ENCODE measurements around the gene RPP30.
"Not testable (repeated sequence)": the region's sequence is repeated elsewhere in the genome, so short reads cannot be mapped to it uniquely, and the experiment has no call there.

RPP30 gene

DNA sequence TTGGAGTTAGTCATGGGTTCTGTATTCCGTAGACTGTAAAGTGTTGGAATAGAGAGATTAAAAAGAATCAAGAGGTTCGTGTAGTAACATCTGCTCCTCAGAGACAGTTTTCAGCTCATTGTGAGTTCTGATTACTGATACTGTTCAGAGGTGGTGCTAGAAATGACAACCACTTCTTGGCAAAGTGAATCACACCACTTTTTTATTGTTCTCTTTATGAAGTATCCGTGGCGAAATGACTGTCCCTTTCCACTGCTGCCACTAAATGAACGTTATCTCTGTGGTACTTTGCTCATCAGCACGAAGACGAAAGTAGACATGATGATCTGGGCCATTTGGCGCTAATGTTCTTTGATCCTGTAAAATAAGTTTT is 860 bp downstream of the RPP30 start:
- no peak for DNase-seq

DNA sequence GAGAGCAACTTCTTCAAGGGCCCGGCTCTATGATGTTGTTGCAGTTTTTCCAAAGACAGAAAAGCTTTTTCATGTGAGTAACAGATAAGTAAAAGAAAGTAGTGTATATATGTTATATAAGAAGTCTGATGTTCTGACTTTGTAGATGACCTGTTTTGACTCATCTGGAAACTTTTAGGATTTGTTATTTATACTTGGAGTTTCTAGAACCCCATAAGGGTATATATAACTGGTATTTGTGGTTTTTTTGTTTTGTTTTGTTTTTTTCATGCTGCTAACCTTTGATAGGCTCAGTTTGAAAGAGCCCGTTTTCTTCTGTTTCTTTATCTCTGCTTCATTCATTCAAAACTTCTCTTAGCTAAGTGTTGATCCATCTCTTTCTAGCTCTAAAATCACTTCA is 7.3 kb downstream of the RPP30 start:
- no peak for DNase-seq

GRCh38 chr10:90880059-90880719 is 8.4 kb downstream of the RPP30 start:
- peak in 3 of 4 experiments; percentile 3 to 62 (median 55) for DNase-seq

DNA sequence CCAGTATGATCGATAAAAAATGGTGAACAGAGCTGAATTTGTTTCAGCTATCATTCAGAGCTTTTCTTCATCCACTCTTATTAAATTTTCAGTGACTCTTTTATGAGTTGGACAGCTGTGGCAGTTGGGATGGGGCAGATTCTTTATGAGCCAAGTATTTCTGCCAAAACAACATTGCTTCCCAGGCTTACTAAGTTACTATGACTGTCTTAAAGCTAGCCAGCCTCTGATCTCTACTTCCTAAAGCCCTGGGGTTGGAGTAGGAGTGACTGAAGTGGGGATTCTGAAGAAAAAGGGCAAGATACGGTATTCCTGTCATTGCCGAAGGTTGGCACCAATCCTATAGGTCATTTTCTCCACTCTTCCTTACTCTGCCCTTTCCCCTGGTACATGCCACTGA is 12.7 kb downstream of the RPP30 start:
- DNase-seq: no peak

- no peak for DNase-seq
Observed at GRCh38 chr10:90885176-90885575, 13.4 kb downstream of the RPP30 start.

- DNase-seq: no peak
Observed at GRCh38 chr10:90887555-90887954, 15.8 kb downstream of the RPP30 start.

GRCh38 chr10:90888387-90888786 is 16.6 kb downstream of the RPP30 start:
- DNase-seq: no peak

DNA sequence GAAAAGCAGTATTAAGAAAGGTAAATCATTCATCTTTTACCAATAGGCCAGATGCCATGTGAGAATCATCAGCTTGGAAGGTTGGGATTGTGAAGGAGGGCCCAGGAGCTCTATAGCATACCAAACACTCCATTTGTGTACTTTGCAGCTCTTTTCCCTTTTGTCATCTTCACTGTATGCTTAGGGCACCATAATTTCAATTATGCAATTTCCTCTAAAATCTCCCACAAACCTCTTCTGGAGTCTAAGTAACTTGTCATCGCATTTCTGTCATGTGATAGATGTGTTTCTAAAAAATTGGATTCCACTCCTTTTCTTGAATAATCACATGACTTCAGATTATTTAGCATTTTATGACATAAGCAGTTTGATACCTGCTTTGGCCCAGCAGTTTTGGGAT is 17.9 kb downstream of the RPP30 start:
- DNase-seq: peak in 2 of 4 experiments; percentile 25 to 39

- no peak for DNase-seq
Observed at GRCh38 chr10:90890347-90890746, 18.6 kb downstream of the RPP30 start.

- no peak for DNase-seq
Observed at GRCh38 chr10:90893190-90893589, 21.4 kb downstream of the RPP30 start.

- not testable (repeated sequence) for DNase-seq
Observed at GRCh38 chr10:90896916-90897315, 25.1 kb downstream of the RPP30 start.

GRCh38 chr10:90905925-90906324 is 34.2 kb downstream of the RPP30 start:
- DNase-seq: no peak

DNA sequence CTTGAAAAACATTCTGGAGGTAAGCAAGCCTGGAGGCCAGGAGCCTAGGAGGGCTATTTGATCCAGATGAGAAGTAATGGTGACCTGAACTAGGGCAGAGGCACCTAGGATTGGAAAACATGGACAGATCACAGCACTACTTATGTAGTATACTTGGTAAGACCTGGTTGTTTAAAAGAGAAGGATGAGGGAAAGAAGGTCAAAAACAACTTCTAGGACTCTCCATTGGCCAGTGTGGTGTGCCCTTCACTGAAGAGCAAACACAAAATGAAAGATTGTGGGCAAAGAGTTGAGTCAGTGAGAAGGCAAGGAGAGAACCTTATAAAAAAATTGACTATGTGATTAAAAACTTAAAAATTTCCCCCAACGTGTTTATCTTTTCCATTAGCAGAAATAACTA is 34.8 kb downstream of the RPP30 start:
- DNase-seq: no peak

GRCh38 chr10:90911133-90912051 is 39.6 kb downstream of the RPP30 start:
- peak; percentile 74 to 85 (median 81) for DNase-seq

DNA sequence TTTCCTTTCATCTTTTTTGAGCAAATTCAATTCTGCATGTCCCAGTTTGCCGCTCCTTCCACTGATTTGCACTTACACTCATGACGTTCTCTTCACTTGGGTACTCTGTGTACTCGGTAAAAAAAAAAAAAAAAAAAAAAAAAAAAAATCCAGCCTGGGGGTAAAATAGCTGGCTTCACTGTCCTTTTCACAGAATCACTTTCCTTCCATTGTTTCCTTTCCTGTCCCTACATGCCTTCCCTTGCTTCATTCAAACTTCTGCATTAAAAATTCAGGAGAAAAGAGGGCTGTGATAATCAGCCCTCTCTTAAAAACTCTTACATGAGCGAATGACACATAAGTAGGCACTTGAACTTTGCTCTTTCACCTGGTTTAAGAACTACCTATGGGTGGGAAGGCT is 40.4 kb downstream of the RPP30 start:
- no peak for DNase-seq

DNA sequence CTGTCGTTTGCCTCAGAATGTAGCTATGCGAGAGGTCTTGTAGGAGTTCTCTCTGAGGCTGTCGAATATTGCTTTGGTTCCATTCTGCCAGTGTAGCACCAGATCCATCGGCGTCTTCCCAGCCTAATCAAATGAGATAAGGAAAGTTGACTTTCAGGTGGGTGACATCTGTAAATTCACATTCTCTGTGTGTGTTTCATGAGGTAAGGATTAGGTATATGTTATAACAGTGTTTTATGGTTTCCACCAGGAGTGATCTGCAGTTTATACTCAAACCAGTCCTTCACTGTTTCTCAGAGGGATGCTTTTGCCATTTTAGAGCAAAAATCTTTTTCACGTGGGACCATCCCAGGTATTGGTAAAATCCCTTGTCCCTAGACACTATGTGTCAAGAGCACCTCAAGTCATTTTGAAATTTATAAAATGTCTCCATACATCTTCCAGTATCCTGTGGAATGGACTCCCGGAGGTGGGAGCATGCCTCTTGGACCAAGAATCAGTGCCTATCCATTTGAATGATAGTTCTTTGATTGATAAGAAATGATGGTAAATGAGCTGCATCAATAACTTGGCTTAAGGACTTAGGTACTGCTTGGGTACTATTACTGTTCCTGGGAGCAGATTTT is 41.2 kb downstream of the RPP30 start:
- no peak for DNase-seq

DNA sequence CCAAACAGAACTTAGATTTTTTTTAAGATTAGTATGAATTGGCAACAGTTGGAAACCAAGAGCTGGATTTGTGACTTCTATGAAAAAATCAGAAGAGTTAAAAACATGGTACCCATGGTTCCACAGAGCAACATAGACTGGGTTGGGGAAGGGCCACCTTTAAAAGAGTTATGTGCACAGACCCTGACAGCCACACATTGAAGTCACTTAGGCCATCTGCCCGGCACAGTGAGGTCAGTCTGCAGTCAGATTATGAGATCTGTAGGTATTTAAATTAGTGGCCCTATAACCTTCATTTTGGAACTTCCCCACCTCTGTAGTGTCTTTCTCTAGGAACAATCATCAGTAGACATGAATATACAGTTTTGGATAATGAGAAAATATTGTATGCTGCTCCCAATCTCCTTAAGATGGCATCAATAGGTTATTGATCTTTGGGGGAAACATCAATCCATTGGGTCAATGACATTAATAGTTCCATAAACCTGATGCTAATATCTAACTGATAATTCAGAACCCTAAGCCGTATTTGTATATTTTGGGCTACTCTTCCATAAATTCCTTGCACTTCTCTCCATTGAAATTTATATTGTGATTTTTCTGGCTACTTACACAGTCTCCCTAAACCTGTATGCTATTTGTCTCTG is 42.1 kb downstream of the RPP30 start:
- no peak for DNase-seq

- DNase-seq: no peak
Observed at GRCh38 chr10:90914992-90915765, 43.4 kb downstream of the RPP30 start.

GRCh38 chr10:90915766-90916075 is 43.9 kb downstream of the RPP30 start:
- no peak for DNase-seq

DNA sequence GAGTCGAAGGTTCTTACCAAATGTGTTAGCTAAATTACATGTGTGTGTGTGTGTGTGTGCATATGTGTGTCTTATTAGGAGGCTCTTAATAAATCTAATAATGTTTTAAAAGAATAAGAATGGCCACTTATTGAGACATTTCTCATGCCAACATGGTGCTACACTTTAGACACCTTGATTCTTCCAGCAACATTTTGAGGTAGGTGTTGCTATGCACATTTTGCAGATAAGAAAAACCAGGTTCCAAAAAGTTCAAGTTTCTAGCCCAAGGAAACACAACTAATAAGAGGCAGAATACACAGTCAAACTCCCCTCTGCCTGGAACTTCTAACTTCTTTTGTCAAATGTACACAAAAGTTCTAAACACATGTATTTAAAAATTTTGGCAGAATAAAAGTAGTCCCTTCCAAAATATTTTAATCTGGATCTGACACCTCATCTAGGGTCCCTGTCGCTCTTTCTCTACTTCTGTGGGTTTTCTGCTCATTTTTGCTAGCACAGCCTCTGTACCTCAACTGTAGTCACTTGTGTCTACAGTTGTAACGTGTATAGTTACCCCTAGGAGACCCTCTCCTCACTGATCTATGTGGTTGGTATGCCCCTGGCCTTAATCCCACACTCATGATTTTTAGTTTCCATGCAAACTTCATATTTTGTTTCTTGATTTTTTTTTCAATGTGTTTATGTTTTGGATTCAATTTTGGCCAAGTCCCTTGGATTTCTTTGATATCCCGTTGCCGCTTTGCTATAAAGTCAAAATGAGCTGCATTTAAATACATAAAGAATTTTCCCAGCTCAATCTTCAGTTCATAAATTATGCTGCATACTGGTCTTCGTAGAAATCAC is 44.8 kb downstream of the RPP30 start:
- DNase-seq: no peak

DNA sequence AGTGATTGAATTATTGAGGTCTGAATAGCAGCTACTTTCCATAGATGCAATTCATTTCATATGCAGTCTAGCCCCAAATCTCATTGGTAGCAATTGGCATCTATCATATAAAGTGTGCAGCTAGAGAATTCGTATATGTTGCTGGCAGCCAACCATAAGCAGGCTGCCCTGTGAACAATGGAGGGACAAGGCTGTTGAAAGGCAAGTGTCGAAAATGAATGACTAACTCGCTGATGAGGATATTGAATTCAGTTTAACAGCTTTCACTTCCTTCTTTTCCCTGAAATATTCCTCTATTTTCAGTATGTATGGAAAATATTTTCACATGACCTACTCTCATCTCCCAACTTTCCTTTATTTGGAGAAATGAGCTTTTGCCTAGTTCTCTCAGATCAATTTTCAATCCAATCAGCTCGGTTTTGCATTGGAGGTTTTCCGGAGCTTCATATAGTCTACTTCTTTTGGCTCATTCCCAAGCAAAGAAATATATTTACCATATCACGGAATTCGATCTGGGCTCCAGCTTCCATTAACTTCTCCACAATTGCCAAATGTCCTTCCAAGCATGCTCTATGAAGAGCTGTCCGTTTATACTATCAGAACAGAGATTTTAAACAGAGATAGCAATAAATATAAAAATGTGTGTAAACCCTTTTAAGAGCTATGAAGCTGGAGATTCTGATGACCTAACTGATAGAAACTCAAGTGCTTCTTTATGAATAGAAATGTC is 45.6 kb downstream of the RPP30 start:
- DNase-seq: peak in 2 of 4 experiments; percentile 6 to 18

Measured in suppressor macrophage (primary cell).